ENCODE measurements around the gene GCLC.

GCLC gene

GRCh38 chr6:53458105-53458866 is 86.6 kb downstream of the GCLC start:
- DNase-seq (ENCODE audit: low read depth, low spot score) = no peak

GRCh38 chr6:53456809-53457208 is 88.1 kb downstream of the GCLC start:
- no peak for DNase-seq (ENCODE audit: low read depth, low spot score)

GRCh38 chr6:53455678-53456077 is 89.2 kb downstream of the GCLC start:
- no peak for DNase-seq (ENCODE audit: low read depth, low spot score)

GRCh38 chr6:53451165-53451564 is 93.7 kb downstream of the GCLC start:
- no peak for DNase-seq (ENCODE audit: low read depth, low spot score)

GRCh38 chr6:53447865-53448264 is 97.0 kb downstream of the GCLC start:
- no peak for DNase-seq (ENCODE audit: low read depth, low spot score)

All from brain pericyte (primary cell).